K562 (cell line): ENCODE data around the gene BSDC1.

Experiments used
- CTCF ChIP-seq, 3 experiments: IDR thresholded peaks in 2 of 3; conservative IDR thresholded peaks in 1 of 3; 2 replicates each; pipeline ENCODE4 v1.5.1; 2011 to 2012; ENCODE audit warnings: low read length in 3 of 3, mild to moderate bottlenecking in 3 of 3, control low read depth in 2 of 3, improper control_type of control experiment in 1 of 3, inconsistent platforms in 1 of 3, low read depth in 1 of 3, mixed read lengths in 1 of 3, moderate library complexity in 1 of 3; ENCODE audit not compliant: insufficient read depth in 2 of 3
- DPF2 ChIP-seq: fragments of 450-650 bp; IDR thresholded peaks from 2 replicates; pipeline ENCODE4 v1.6.1; 2016
- JUND ChIP-seq, 2 experiments: IDR thresholded peaks; 2 replicates in 1 of 2; 3 replicates in 1 of 2; pipeline ENCODE4 v1.6.1; 2011; ENCODE audit warnings: borderline replicate concordance in 2 of 2, low read depth in 2 of 2, low read length in 2 of 2, improper control_type of control experiment in 1 of 2, missing biosample characterization in 1 of 2, missing genetic modification characterization in 1 of 2, missing genetic modification reagents in 1 of 2
- NCOR1 ChIP-seq: fragments of 450-650 bp; IDR thresholded peaks from 2 replicates; pipeline ENCODE4 v1.6.1; 2016; ENCODE audit warnings: mild to moderate bottlenecking, moderate library complexity
- REST ChIP-seq, 2 experiments: fragments of 450-650 bp; formaldehyde crosslinking in 1 of 2; IDR thresholded peaks; 2 replicates each; pipeline versions ENCODE4 v1.4.0 to v1.6.1; 2014 to 2020; ENCODE audit warnings: mild to moderate bottlenecking in 2 of 2, borderline replicate concordance in 1 of 2, low read depth in 1 of 2
- ZFX ChIP-seq: sonication (generic); formaldehyde crosslinking; IDR thresholded peaks from 2 replicates; pipeline ENCODE4 v1.8.0; 2022; ENCODE audit warnings: mild to moderate bottlenecking, missing genetic modification reagents, moderate library complexity

DNA sequence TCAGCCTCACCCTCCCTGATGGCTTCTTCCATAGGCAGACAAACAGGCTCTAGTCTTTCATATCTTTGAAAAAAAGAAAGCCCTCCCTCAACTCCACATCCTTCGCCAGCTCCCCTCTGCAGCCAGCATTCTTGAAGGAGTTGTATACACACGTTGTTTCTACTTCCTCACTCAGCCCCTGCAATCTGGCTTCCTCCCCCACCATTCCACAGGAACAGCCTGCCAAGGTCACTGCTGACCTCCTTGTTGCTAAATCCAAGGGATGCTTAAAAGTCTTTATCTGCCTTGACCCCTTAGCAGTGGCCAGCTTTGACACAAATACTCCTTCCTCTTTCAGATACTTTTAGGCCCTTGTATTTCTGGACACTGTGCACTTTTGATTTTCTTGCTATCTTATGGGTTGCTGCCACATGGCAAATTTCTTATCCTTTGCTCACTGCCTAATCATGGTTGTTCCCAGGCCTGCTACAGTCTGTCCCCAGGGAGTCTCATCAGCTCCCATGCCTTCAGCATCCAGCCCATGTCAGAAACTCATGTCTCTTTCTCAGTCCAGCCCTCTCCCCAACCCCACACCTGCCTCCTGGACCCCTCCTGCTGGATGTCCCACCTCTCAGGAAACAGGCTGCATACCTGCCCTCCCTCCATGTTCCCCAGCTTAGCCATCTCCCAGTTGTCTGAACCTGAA lies 40.2 kb downstream of the BSDC1 start:
- TF ChIP-seq JUND (IDR thresholded peaks at IDR 0.05; ENCODE audit: borderline replicate concordance, low read depth, low read length) (0 out of 2 replicates have a peak, but pooled peaks have one; percentile 13), JUND (tag; IDR thresholded peaks at IDR 0.05; ENCODE audit: borderline replicate concordance, low read depth, low read length) (no peak), REST (IDR thresholded peaks at IDR 0.05; ENCODE audit: borderline replicate concordance) (no peak), REST (CRISPR knock-in tag; IDR thresholded peaks at IDR 0.05; ENCODE audit: low read depth) (no peak), DPF2 (no peak), NCOR1 (no peak), ZFX (CRISPR knock-in tag) (no peak), CTCF (IDR thresholded peaks at IDR 0.05 in 2 of 3, conservative IDR thresholded peaks at IDR 0.05 in 1 of 3; ENCODE audit: insufficient read depth in 2 of 3, low read depth in 1 of 3, low read length in 3 of 3) (no peak)
